ENCODE measurements around the gene LRRC74B.
"Not testable (repeated sequence)": the region's sequence is repeated elsewhere in the genome, so short reads cannot be mapped to it uniquely, and the experiment has no call there.

Gene LRRC74B

DNA sequence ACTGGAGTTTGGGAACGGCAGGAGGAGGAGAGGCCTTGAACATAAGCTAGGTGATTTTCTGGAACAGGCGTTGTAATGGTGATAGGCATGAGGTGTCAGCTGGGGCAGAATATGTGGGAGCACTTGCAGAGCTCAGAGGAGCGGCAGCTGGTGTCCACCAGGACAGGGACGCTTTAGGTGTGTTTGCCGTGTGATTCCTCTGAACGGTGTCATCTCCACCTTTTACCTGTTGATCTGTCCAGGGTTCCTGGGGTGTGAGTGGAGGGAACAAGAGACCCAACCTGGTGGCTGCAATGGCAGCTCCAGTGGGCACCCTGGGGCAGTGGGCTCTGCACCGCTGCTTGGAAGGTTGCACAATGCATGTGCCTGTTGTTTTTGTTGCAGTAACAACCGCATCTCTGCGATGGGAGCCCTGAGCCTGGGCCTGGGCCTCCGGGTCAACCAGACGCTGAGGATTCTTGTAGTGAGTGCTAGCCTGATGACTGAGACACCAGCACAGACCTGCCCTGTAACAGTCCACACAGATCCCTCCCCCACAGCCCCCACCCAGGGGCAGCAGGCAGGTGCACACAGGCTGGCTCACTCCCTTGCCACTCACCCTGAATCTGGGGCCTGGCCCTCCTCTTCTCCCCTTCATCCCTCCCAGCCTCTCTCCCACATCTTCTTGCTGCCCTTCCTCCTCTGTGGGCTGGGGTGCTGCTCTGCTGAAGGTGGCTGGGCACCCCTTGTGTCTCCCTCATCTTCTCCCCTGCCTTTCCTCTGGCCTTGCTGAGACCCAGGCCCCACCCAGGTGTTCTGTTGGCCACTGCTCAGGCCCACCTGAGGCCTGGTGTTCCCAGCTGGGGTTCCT, 9.2 kb downstream of the LRRC74B start:
- Histone ChIP-seq H3K27ac (ENCODE audit: low read length) (no peak overlapping the region), H3K36me3 (ENCODE audit: control insufficient read depth, low read depth, low read length) (no peaks in the 10 kb centered on the region), H3K27me3 (ENCODE audit: control insufficient read depth, insufficient read depth, low read length) (no peaks in the 10 kb centered on the region), H3K4me1 (ENCODE audit: control insufficient read depth, low read depth, low read length) (peaks cover 11% of the 10 kb centered on the region), H3K9me3 (ENCODE audit: control insufficient read depth, low read depth, low read length) (no peaks in the 10 kb centered on the region), H3K4me3 (ENCODE audit: low read length) (no peak overlapping the region), H3K9ac (ENCODE audit: low read length) (no peak overlapping the region)

- no peak overlapping the region for H3K27ac ChIP-seq (ENCODE audit: low read length)
- H3K4me1 ChIP-seq (ENCODE audit: control insufficient read depth, low read depth, low read length), result peaks cover 11% of the 10 kb centered on the region
These were observed 9.8 kb downstream of the LRRC74B start for GRCh38 chr22:21055564-21055834.

GRCh38 chr22:21055880-21056319, 10.2 kb downstream of the LRRC74B start:
- Histone ChIP-seq H3K9me3 (ENCODE audit: control insufficient read depth, low read depth, low read length) (no peaks in the 10 kb centered on the region), H3K36me3 (ENCODE audit: control insufficient read depth, low read depth, low read length) (no peaks in the 10 kb centered on the region), H3K4me3 (ENCODE audit: low read length) (no peak overlapping the region), H3K4me1 (ENCODE audit: control insufficient read depth, low read depth, low read length) (peaks cover 11% of the 10 kb centered on the region), H3K27ac (ENCODE audit: low read length) (no peak overlapping the region), H3K9ac (ENCODE audit: low read length) (no peak overlapping the region), H3K27me3 (ENCODE audit: control insufficient read depth, insufficient read depth, low read length) (no peaks in the 10 kb centered on the region)

More at GRCh38 chr22:21055564-21055834, 9.8 kb downstream of the LRRC74B start:
- Histone ChIP-seq H3K9me3 (ENCODE audit: control insufficient read depth, low read depth, low read length) (no peaks in the 10 kb centered on the region), H3K36me3 (ENCODE audit: control insufficient read depth, low read depth, low read length) (no peaks in the 10 kb centered on the region), H3K27me3 (ENCODE audit: control insufficient read depth, insufficient read depth, low read length) (no peaks in the 10 kb centered on the region), H3K9ac (ENCODE audit: low read length) (no peak overlapping the region), H3K4me3 (ENCODE audit: low read length) (no peak overlapping the region)

GRCh38 chr22:21060363-21060762, 14.6 kb downstream of the LRRC74B start:
- not testable (repeated sequence) for H3K9me3 ChIP-seq (ENCODE audit: control insufficient read depth, low read depth, low read length); H3K9ac ChIP-seq (ENCODE audit: low read length); H3K4me1 ChIP-seq (ENCODE audit: control insufficient read depth, low read depth, low read length); H3K27me3 ChIP-seq (ENCODE audit: control insufficient read depth, insufficient read depth, low read length); H3K36me3 ChIP-seq (ENCODE audit: control insufficient read depth, low read depth, low read length); H3K4me3 ChIP-seq (ENCODE audit: low read length); H3K27ac ChIP-seq (ENCODE audit: low read length)

DNA sequence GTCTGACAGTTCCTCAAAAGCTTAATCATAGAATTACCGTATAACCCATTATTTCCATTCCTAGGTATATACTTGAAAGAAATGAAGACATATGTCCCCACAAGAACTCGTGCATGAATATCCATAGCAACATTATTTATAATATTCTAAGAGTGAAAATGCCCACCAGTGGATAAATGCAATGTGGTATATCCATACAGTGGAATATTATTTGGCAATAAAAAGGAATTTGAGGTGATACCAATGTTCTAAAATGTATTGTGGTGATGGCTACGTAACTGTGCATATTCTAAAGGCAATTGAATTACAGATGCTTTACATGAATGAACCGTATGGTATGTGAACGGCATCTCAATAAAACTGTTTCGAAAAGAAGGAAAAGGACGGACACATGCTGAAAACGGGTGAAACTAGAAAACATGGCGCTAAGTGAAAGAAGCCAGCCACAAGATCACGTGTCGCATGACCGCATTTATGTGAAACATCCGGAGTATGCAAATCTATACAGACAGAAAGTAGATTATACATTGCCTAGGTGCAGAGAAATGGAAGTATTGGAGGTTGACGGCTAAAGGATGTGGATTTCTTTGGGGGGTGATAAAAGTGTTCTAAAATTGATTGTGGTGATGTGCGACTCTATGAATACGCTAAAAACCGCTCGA, 16.0 kb downstream of the LRRC74B start:
- H3K27me3 ChIP-seq (ENCODE audit: control insufficient read depth, insufficient read depth, low read length); H3K27ac ChIP-seq (ENCODE audit: low read length); H3K36me3 ChIP-seq (ENCODE audit: control insufficient read depth, low read depth, low read length); H3K4me3 ChIP-seq (ENCODE audit: low read length); H3K9ac ChIP-seq (ENCODE audit: low read length); H3K9me3 ChIP-seq (ENCODE audit: control insufficient read depth, low read depth, low read length); H3K4me1 ChIP-seq (ENCODE audit: control insufficient read depth, low read depth, low read length): not testable (repeated sequence)

DNA sequence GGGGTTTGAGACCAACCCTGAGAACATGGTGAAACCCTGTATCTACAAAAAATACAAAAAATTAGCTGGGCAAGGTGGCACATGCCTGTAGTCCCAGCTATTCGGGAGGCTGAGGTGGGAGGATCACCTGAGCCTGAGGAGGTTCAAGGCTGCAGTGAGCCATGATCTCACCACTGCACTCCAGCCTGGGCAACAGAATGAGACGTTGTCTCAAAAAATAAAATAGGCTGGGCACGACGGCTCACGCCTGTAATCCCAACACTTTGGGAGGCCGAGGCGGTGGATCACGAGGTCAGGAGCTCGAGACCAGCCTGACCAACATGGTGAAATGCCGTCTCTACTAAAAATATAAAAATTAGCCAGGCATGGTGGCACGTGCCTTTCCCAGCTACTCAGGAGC, 18.7 kb downstream of the LRRC74B start:
- not testable (repeated sequence) for H3K27me3 ChIP-seq (ENCODE audit: control insufficient read depth, insufficient read depth, low read length); H3K9me3 ChIP-seq (ENCODE audit: control insufficient read depth, low read depth, low read length); H3K9ac ChIP-seq (ENCODE audit: low read length); H3K4me3 ChIP-seq (ENCODE audit: low read length); H3K27ac ChIP-seq (ENCODE audit: low read length); H3K36me3 ChIP-seq (ENCODE audit: control insufficient read depth, low read depth, low read length); H3K4me1 ChIP-seq (ENCODE audit: control insufficient read depth, low read depth, low read length)

DNA sequence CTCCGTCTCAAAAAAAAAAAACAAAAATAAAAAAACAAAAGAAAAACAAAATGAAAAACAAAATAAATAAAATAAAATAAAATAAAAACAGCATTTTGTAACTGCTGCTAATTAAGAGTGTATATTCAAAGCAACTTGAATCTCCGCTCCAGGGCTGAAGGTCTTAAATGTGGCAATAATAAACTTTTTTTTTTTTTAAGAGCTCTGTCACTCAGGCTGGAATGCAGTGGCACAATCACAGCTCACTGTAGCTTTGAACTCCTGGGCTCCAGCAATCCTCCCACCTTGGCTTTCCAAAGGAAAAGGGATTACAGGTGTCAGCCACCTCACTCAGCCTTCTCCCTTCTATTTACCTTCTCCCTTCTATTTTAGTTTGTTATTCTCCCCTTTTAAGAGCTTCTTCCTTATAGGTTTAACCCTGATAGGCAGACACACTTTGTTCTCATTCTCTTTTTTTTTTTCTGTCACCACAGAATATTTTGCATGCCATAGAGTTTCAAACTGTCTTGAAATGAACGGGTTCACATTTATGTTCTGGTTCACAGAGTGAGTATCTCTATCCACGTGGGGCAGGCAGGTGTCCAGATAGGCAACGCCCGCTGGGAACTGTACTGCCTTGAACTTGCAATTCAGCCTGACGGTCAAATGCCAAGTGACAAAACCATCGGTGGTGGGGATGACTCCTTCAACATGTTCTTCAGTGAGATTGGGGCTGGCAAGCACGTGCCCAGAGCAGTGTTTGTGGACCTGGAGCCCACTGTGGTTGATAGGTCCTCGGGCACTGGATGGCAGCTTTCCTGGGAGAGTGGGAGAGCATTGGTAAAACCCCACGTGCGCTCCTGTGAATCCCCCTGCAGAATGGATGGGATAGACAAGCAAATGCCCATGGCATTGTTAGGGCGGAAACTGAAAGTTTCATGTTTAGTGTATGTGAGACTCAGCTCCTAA, 19.4 kb downstream of the LRRC74B start:
- Histone ChIP-seq H3K4me3 (ENCODE audit: low read length) (no peak overlapping the region), H3K27me3 (ENCODE audit: control insufficient read depth, insufficient read depth, low read length) (no peaks in the 10 kb centered on the region), H3K36me3 (ENCODE audit: control insufficient read depth, low read depth, low read length) (no peaks in the 10 kb centered on the region), H3K9ac (ENCODE audit: low read length) (no peak overlapping the region), H3K27ac (ENCODE audit: low read length) (no peak overlapping the region), H3K4me1 (ENCODE audit: control insufficient read depth, low read depth, low read length) (no peaks in the 10 kb centered on the region), H3K9me3 (ENCODE audit: control insufficient read depth, low read depth, low read length) (no peaks in the 10 kb centered on the region)

GRCh38 chr22:21067075-21067900, 21.5 kb downstream of the LRRC74B start:
- H3K27me3 ChIP-seq (ENCODE audit: control insufficient read depth, insufficient read depth, low read length), result no peaks in the 10 kb centered on the region

GRCh38 chr22:21067901-21068680, 22.3 kb downstream of the LRRC74B start:
- no peak overlapping the region for H3K9ac ChIP-seq (ENCODE audit: low read length)
- H3K27me3 ChIP-seq (ENCODE audit: control insufficient read depth, insufficient read depth, low read length), result no peaks in the 10 kb centered on the region
- no peaks in the 10 kb centered on the region for H3K9me3 ChIP-seq (ENCODE audit: control insufficient read depth, low read depth, low read length)
- no peaks in the 10 kb centered on the region for H3K36me3 ChIP-seq (ENCODE audit: control insufficient read depth, low read depth, low read length)
- no peak overlapping the region for H3K27ac ChIP-seq (ENCODE audit: low read length)
- H3K4me3 ChIP-seq (ENCODE audit: low read length), result no peak overlapping the region
- H3K4me1 ChIP-seq (ENCODE audit: control insufficient read depth, low read depth, low read length), result no peaks in the 10 kb centered on the region

More at GRCh38 chr22:21067075-21067900, 21.5 kb downstream of the LRRC74B start:
- Histone ChIP-seq H3K4me3 (ENCODE audit: low read length) (no peak overlapping the region), H3K9ac (ENCODE audit: low read length) (no peak overlapping the region), H3K4me1 (ENCODE audit: control insufficient read depth, low read depth, low read length) (no peaks in the 10 kb centered on the region), H3K36me3 (ENCODE audit: control insufficient read depth, low read depth, low read length) (no peaks in the 10 kb centered on the region), H3K27ac (ENCODE audit: low read length) (no peak overlapping the region), H3K9me3 (ENCODE audit: control insufficient read depth, low read depth, low read length) (no peaks in the 10 kb centered on the region)

GRCh38 chr22:21068681-21069276, 23.0 kb downstream of the LRRC74B start:
- Histone ChIP-seq H3K27ac (ENCODE audit: low read length) (no peak overlapping the region), H3K9me3 (ENCODE audit: control insufficient read depth, low read depth, low read length) (no peaks in the 10 kb centered on the region), H3K27me3 (ENCODE audit: control insufficient read depth, insufficient read depth, low read length) (no peaks in the 10 kb centered on the region), H3K36me3 (ENCODE audit: control insufficient read depth, low read depth, low read length) (no peaks in the 10 kb centered on the region), H3K9ac (ENCODE audit: low read length) (no peak overlapping the region), H3K4me1 (ENCODE audit: control insufficient read depth, low read depth, low read length) (no peaks in the 10 kb centered on the region), H3K4me3 (ENCODE audit: low read length) (no peak overlapping the region)
